PFSK-1 (cell line): ENCODE results near the gene CHFR.

Experiments used
- FOXP2 ChIP-seq: optimal IDR thresholded peaks from 2 replicates; pipeline ENCODE3; 2011; ENCODE audit warnings: borderline replicate concordance, control low read depth, inconsistent platforms; ENCODE audit not compliant: insufficient read depth; ENCODE audit errors: extremely low read length, extremely low read depth
- POLR2AphosphoS5 ChIP-seq: IDR thresholded peaks from 2 replicates; pipeline ENCODE4 v1.6.1; 2012; ENCODE audit warnings: low read depth, mild to moderate bottlenecking, control low read depth, low read length, moderate library complexity
- REST ChIP-seq, 2 experiments: IDR thresholded peaks; 2 replicates each; pipeline versions ENCODE4 v1.6.1 to v1.8.0; 2011 to 2012; ENCODE audit warnings: low read depth in 2 of 2, low read length in 2 of 2, control low read depth in 1 of 2, inconsistent platforms in 1 of 2, mild to moderate bottlenecking in 1 of 2, moderate library complexity in 1 of 2; ENCODE audit not compliant: insufficient read depth in 1 of 2
- SIN3A ChIP-seq: IDR thresholded peaks from 2 replicates; pipeline ENCODE4 v1.6.1; 2012; ENCODE audit warnings: mild to moderate bottlenecking, low read length, moderate library complexity, borderline replicate concordance; ENCODE audit not compliant: insufficient read depth
- TAF1 ChIP-seq: IDR thresholded peaks from 2 replicates; pipeline ENCODE4 v1.6.1; 2012; ENCODE audit warnings: low read length, control low read depth, borderline replicate concordance; ENCODE audit not compliant: insufficient read depth

Gene CHFR

GRCh38 chr12:132872073-132872855 lies 15.1 kb downstream of the CHFR start:
- TF ChIP-seq POLR2AphosphoS5 (no peak), TAF1 (no peak), SIN3A (no peak), REST (IDR thresholded peaks at IDR 0.05; ENCODE audit: insufficient read depth in 1 of 2, low read depth in 2 of 2, low read length in 2 of 2) (no peak), FOXP2 (no peak)

- TF ChIP-seq FOXP2 (no peak), TAF1 (no peak), SIN3A (no peak), REST (IDR thresholded peaks at IDR 0.05; ENCODE audit: insufficient read depth in 1 of 2, low read depth in 2 of 2, low read length in 2 of 2) (no peak), POLR2AphosphoS5 (no peak)
Measured at GRCh38 chr12:132869551-132869950, 17.9 kb downstream of the CHFR start.

- TF ChIP-seq SIN3A, result no peak
- no peak for TF ChIP-seq FOXP2
- no peak for TF ChIP-seq REST (IDR thresholded peaks at IDR 0.05; ENCODE audit: insufficient read depth in 1 of 2, low read depth in 2 of 2, low read length in 2 of 2)
- TF ChIP-seq POLR2AphosphoS5, result no peak
- no peak for TF ChIP-seq TAF1
Measured at GRCh38 chr12:132866251-132866828, 21.1 kb downstream of the CHFR start.

- TF ChIP-seq TAF1 (no peak), SIN3A (no peak), FOXP2 (no peak), REST (IDR thresholded peaks at IDR 0.05; ENCODE audit: insufficient read depth in 1 of 2, low read depth in 2 of 2, low read length in 2 of 2) (no peak), POLR2AphosphoS5 (no peak)
Measured at GRCh38 chr12:132861558-132861957, 25.8 kb downstream of the CHFR start.

- TF ChIP-seq SIN3A (no peak), POLR2AphosphoS5 (no peak), REST (IDR thresholded peaks at IDR 0.05; ENCODE audit: insufficient read depth in 1 of 2, low read depth in 2 of 2, low read length in 2 of 2) (no peak), TAF1 (no peak), FOXP2 (no peak)
Measured at GRCh38 chr12:132858718-132859266, 28.6 kb downstream of the CHFR start.
